CD4-positive, alpha-beta T cell (primary cell): ENCODE measurements around the gene ERI3. TPM values are rescaled to one million over a fixed set of nuclear protein-coding genes. Genes with fewer than 3 reads are reported as not detected.

ENCODE experiments used
- ATAC-seq: fragments of 200-7000 bp; cut with Tn5 transposase; one replicate; pipeline ENCODE4 v1.10.0; 2022; ENCODE audit warnings: mild to moderate bottlenecking; ENCODE audit not compliant: poor library complexity
- CTCF ChIA-PET: fragments of 350-600 bp; sonication (Branson Sonifier 250); formaldehyde crosslinking; loops from one replicate; lab custom pipeline; 2021; ENCODE audit warnings: antibody characterized with exemption, inconsistent platforms; lab: Charles Lee
- POLR2A ChIA-PET: fragments of 350-600 bp; sonication (Branson Sonifier 250); formaldehyde crosslinking; loops from one replicate; lab custom pipeline; 2021; ENCODE audit warnings: antibody characterized with exemption, inconsistent platforms; lab: Charles Lee
- DNase-seq, 14 experiments: peaks; one replicate each; pipeline ENCODE4 v3.0.0-alpha.2; 2013 to 2020; ENCODE audit warnings: mixed read lengths in 2 of 14
- H3K27ac ChIP-seq, 2 donors: one replicate each; pipeline versions ENCODE4 v1.5.1 to v1.7.0; 2013; ENCODE audit warnings: low read length in 2 of 2, low read depth in 1 of 2, mild to moderate bottlenecking in 1 of 2
- H3K27me3 ChIP-seq, 2 experiments: 1 replicate in 1 of 2; 2 replicates in 1 of 2; pipeline versions ENCODE4 v1.6.1 to v1.7.0; 2013; ENCODE audit warnings: low read length in 2 of 2, control low read depth in 1 of 2, mild to moderate bottlenecking in 1 of 2, moderate library complexity in 1 of 2; ENCODE audit not compliant: insufficient read depth in 2 of 2, control insufficient read depth in 1 of 2
- H3K36me3 ChIP-seq: one replicate; pipeline ENCODE4 v1.6.1; 2013; ENCODE audit warnings: low read length, control low read depth; ENCODE audit not compliant: insufficient read depth
- H3K4me1 ChIP-seq: one replicate; pipeline ENCODE4 v1.6.1; 2013; ENCODE audit warnings: low read length, control low read depth; ENCODE audit not compliant: insufficient read depth
- H3K4me3 ChIP-seq: one replicate; pipeline ENCODE4 v1.5.1; 2013; ENCODE audit warnings: mild to moderate bottlenecking, low read length, moderate library complexity
- H3K9me3 ChIP-seq, 2 experiments: 1 replicate in 1 of 2; 2 replicates in 1 of 2; pipeline versions ENCODE4 v1.6.1 to v1.7.0; 2013; ENCODE audit warnings: low read length in 2 of 2, mild to moderate bottlenecking in 2 of 2, control low read depth in 1 of 2, moderate library complexity in 1 of 2; ENCODE audit not compliant: control insufficient read depth in 1 of 2, insufficient read depth in 1 of 2
- H3K27ac Mint-ChIP-seq: one replicate; pipeline ENCODE4 v1.8.0; 2020; ENCODE audit warnings: mixed read lengths
- H3K27me3 Mint-ChIP-seq: one replicate; pipeline ENCODE4 v1.8.0; 2021; ENCODE audit warnings: mixed read lengths
- H3K36me3 Mint-ChIP-seq: one replicate; pipeline ENCODE4 v1.8.0; 2021; ENCODE audit warnings: low read depth, mixed read lengths
- H3K4me1 Mint-ChIP-seq: one replicate; pipeline ENCODE4 v1.8.0; 2021; ENCODE audit warnings: low read depth, mixed read lengths
- H3K4me3 Mint-ChIP-seq: one replicate; pipeline ENCODE4 v1.8.0; 2020; ENCODE audit warnings: mild to moderate bottlenecking, mixed read lengths
- H3K9me3 Mint-ChIP-seq: one replicate; pipeline ENCODE4 v1.8.0; 2020; ENCODE audit warnings: mixed read lengths
- CTCF ChIP-seq: fragments of 200-600 bp; IDR thresholded peaks from one replicate; pipeline ENCODE4 v1.8.0; 2022; ENCODE audit warnings: antibody characterized with exemption, mild to moderate bottlenecking
- intact Hi-C, 2 experiments: fragments of 100-400 bp; cut with DNase I in 1 of 2; cut with micrococcal nuclease in 1 of 2; formaldehyde crosslinking; loops; one replicate each; pipeline versions ENCODE4 v1.15.1 to v1.9.0; 2023 to 2025; cut with DNase I, micrococcal nuclease
- total RNA-seq, 174 experiments: library from RNA in 2 of 174; stranded (reverse) in 2 of 174; gene quantifications; one replicate each; pipeline ENCODE4 v1.2.3 and lab custom pipeline; 2021 to 2026

ERI3 gene
- total RNA-seq, 2 experiments from 2014 or later, result 19.7 to 20.7 TPM

- no peak overlapping the region for H3K27ac Mint-ChIP-seq
- intact Hi-C loops, result no loop called here
- Histone ChIP-seq H3K36me3 (peaks cover 3% of the 10 kb centered on the region), H3K4me3 (no peak overlapping the region), H3K27me3 (no peaks in the 10 kb centered on the region), H3K4me1 (no peaks in the 10 kb centered on the region), H3K27ac (no peak overlapping the region), H3K9me3 (no peaks in the 10 kb centered on the region)
- ChIA-PET POLR2A (no interaction called here), CTCF (no interaction called here)
- no peaks in the 10 kb centered on the region for H3K4me1 Mint-ChIP-seq
- ATAC-seq (no peak), DNase-seq (no peak)
- H3K27me3 Mint-ChIP-seq, result no peaks in the 10 kb centered on the region
- TF ChIP-seq CTCF, result no peak
- H3K9me3 Mint-ChIP-seq, result no peaks in the 10 kb centered on the region
- H3K36me3 Mint-ChIP-seq, result peaks cover 13% of the 10 kb centered on the region
- H3K4me3 Mint-ChIP-seq, result no peak overlapping the region
These were observed 102.9 kb downstream of the ERI3 start for GRCh38 chr1:44251989-44252671.

- Mint-ChIP-seq H3K36me3 (peaks cover 18% of the 10 kb centered on the region), H3K9me3 (no peaks in the 10 kb centered on the region), H3K27me3 (no peaks in the 10 kb centered on the region), H3K4me3 (no peak overlapping the region), H3K27ac (no peak overlapping the region), H3K4me1 (no peaks in the 10 kb centered on the region)
- H3K36me3 ChIP-seq, result peaks cover under 1% of the 10 kb centered on the region
- H3K27me3 ChIP-seq, result no peaks in the 10 kb centered on the region
- ChIA-PET POLR2A (no interaction called here), CTCF (no interaction called here)
- intact Hi-C loops, result no loop called here
- no peak overlapping the region for H3K27ac ChIP-seq
- no peak overlapping the region for H3K4me3 ChIP-seq
- ATAC-seq, result no peak
- H3K9me3 ChIP-seq, result no peaks in the 10 kb centered on the region
- no peak for TF ChIP-seq CTCF
- H3K4me1 ChIP-seq, result no peaks in the 10 kb centered on the region
- DNase-seq, result no peak
These were observed 103.6 kb downstream of the ERI3 start for GRCh38 chr1:44251486-44251885.

DNA sequence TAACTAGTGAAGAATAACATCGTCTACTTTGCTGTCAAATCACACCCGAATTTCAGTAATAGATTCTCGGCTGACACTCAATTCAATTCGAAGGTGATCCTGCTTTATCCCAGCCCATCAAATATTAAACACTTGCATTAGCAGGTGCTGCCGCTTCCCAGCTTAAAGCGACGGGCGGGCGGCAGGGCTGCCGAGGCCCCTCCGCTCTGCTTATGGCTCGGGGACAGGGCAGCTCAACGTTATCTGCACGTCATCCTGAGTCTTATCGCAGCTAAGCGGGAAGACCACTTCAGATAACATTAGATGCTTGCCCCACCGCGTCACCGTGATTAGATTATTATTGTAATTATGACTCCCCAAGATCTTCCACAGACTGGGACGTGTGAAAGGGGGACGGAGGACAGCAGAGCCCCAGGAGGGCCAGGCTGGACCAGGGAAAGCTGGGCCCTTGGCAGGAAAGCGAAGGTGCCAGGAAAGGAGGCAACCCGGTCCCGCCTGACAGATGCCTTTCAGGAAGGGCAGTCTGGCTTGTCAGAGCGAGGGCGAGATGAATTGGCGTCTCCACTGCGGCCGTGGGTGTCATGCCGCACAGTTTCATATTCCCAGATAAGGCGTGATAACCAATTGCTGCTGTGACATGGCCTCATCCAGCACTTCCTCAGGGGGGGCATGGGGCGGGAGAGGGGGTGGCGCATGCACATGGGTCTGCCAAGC is 104.8 kb downstream of the ERI3 start:
- Histone ChIP-seq H3K27me3 (no peaks in the 10 kb centered on the region), H3K4me1 (no peaks in the 10 kb centered on the region), H3K4me3 (no peak overlapping the region), H3K36me3 (no peaks in the 10 kb centered on the region), H3K27ac (no peak overlapping the region), H3K9me3 (no peaks in the 10 kb centered on the region)
- Mint-ChIP-seq H3K4me1 (no peaks in the 10 kb centered on the region), H3K36me3 (peaks cover 27% of the 10 kb centered on the region), H3K9me3 (no peaks in the 10 kb centered on the region), H3K27me3 (no peaks in the 10 kb centered on the region), H3K4me3 (no peak overlapping the region), H3K27ac (no peak overlapping the region)
- DNase-seq (no peak), ATAC-seq (no peak)
- no peak for TF ChIP-seq CTCF
- intact Hi-C loops, result no loop called here
- ChIA-PET POLR2A (no interaction called here), CTCF (no interaction called here)
